Measurements from ENCODE around the gene SLC48A1. TPM values are rescaled to one million over a fixed set of nuclear protein-coding genes. Genes with fewer than 3 reads are reported as not detected.
"Not testable (repeated sequence)": the region's sequence is repeated elsewhere in the genome, so short reads cannot be mapped to it uniquely, and the experiment has no call there.

The SLC48A1 gene
- total RNA-seq, 1 experiment from 2014 or later, result 151 TPM

GRCh38 chr12:47812797-47813510, 39.9 kb downstream of the SLC48A1 start:
- peak; percentile 67 for DNase-seq (ENCODE audit: low read depth)
- in situ Hi-C loops (cut with HindIII; ENCODE audit: low pct_unique_long_range_greater_than_20kb, low sequenced_read_pairs), result no loop called here

GRCh38 chr12:47813511-47814196, 40.6 kb downstream of the SLC48A1 start:
- DNase-seq (ENCODE audit: low read depth), result peak; percentile 14
- in situ Hi-C loops (cut with HindIII; ENCODE audit: low pct_unique_long_range_greater_than_20kb, low sequenced_read_pairs), result no loop called here

GRCh38 chr12:47814539-47815170, 41.6 kb downstream of the SLC48A1 start:
- DNase-seq (ENCODE audit: low read depth), result no peak
- in situ Hi-C loops (cut with HindIII; ENCODE audit: low pct_unique_long_range_greater_than_20kb, low sequenced_read_pairs), result no loop called here

- in situ Hi-C loops (cut with HindIII; ENCODE audit: low pct_unique_long_range_greater_than_20kb, low sequenced_read_pairs); DNase-seq (ENCODE audit: low read depth): not testable (repeated sequence)
Observed at GRCh38 chr12:47815447-47815846, 42.4 kb downstream of the SLC48A1 start.

- DNase-seq (ENCODE audit: low read depth), result no peak
- in situ Hi-C loops (cut with HindIII; ENCODE audit: low pct_unique_long_range_greater_than_20kb, low sequenced_read_pairs), result no loop called here
Observed at GRCh38 chr12:47816403-47817271, 43.6 kb downstream of the SLC48A1 start.

- DNase-seq (ENCODE audit: low read depth), result no peak
- in situ Hi-C loops (cut with HindIII; ENCODE audit: low pct_unique_long_range_greater_than_20kb, low sequenced_read_pairs), result no loop called here
Observed at GRCh38 chr12:47817272-47818006, 44.4 kb downstream of the SLC48A1 start.

GRCh38 chr12:47818007-47818376, 45.0 kb downstream of the SLC48A1 start:
- no peak for DNase-seq (ENCODE audit: low read depth)
- in situ Hi-C loops (cut with HindIII; ENCODE audit: low pct_unique_long_range_greater_than_20kb, low sequenced_read_pairs), result no loop called here

GRCh38 chr12:47818467-47819137, 45.6 kb downstream of the SLC48A1 start:
- in situ Hi-C loops (cut with HindIII; ENCODE audit: low pct_unique_long_range_greater_than_20kb, low sequenced_read_pairs), result no loop called here
- no peak for DNase-seq (ENCODE audit: low read depth)

- DNase-seq (ENCODE audit: low read depth), result peak; percentile 21
Observed at GRCh38 chr12:47819138-47819895, 46.3 kb downstream of the SLC48A1 start.

GRCh38 chr12:47819896-47820630, 47.0 kb downstream of the SLC48A1 start, which contains the start of gene HDAC7:
TSS of gene HDAC7 (minus strand) at chr12:47819903. CDS start at chr12:47819785, 118 bp downstream.
- in situ Hi-C loops (cut with HindIII; ENCODE audit: low pct_unique_long_range_greater_than_20kb, low sequenced_read_pairs), result no loop called here
- DNase-seq (ENCODE audit: low read depth), result peak; percentile 74

More at GRCh38 chr12:47819138-47819895, 46.3 kb downstream of the SLC48A1 start:
- in situ Hi-C loops (cut with HindIII; ENCODE audit: low pct_unique_long_range_greater_than_20kb, low sequenced_read_pairs), result no loop called here

- in situ Hi-C loops (cut with HindIII; ENCODE audit: low pct_unique_long_range_greater_than_20kb, low sequenced_read_pairs), result no loop called here
Observed at GRCh38 chr12:47820631-47821345, 47.8 kb downstream of the SLC48A1 start.

GRCh38 chr12:47821346-47821706, 48.3 kb downstream of the SLC48A1 start:
- in situ Hi-C loops (cut with HindIII; ENCODE audit: low pct_unique_long_range_greater_than_20kb, low sequenced_read_pairs), result no loop called here
- DNase-seq (ENCODE audit: low read depth), result no peak

More at GRCh38 chr12:47820631-47821345, 47.8 kb downstream of the SLC48A1 start:
- peak; percentile 91 for DNase-seq (ENCODE audit: low read depth)

GRCh38 chr12:47822401-47822800, 49.4 kb downstream of the SLC48A1 start:
- in situ Hi-C loops (cut with HindIII; ENCODE audit: low pct_unique_long_range_greater_than_20kb, low sequenced_read_pairs), result no loop called here
- DNase-seq (ENCODE audit: low read depth), result no peak

GRCh38 chr12:47822863-47823262, 49.8 kb downstream of the SLC48A1 start:
- DNase-seq (ENCODE audit: low read depth), result no peak
- in situ Hi-C loops (cut with HindIII; ENCODE audit: low pct_unique_long_range_greater_than_20kb, low sequenced_read_pairs), result no loop called here

- in situ Hi-C loops (cut with HindIII; ENCODE audit: low pct_unique_long_range_greater_than_20kb, low sequenced_read_pairs), result no loop called here
Observed at GRCh38 chr12:47823422-47824086, 50.5 kb downstream of the SLC48A1 start.

More at GRCh38 chr12:47823422-47824086, 50.5 kb downstream of the SLC48A1 start:
- DNase-seq (ENCODE audit: low read depth), result no peak

All from Caki2 (cell line).